ENCODE data around the gene RSPH1. TPM values are rescaled to one million over a fixed set of nuclear protein-coding genes. Genes with fewer than 3 reads are reported as not detected.

Gene RSPH1
- total RNA-seq, 2 donors from 2014 or later, result not detected

GRCh38 chr21:42490720-42491119 lies 5.3 kb downstream of the RSPH1 start:
- TF ChIP-seq CTCF (IDR thresholded peaks at IDR 0.05), result no peak
- no peak overlapping the region for H3K27ac ChIP-seq
- no peaks in the 10 kb centered on the region for H3K36me3 ChIP-seq
- peaks cover 0 to 4% of the 10 kb centered on the region in 2 donors for H3K4me1 ChIP-seq
- H3K9me3 ChIP-seq, result no peaks in the 10 kb centered on the region
- no peak for DNase-seq (ENCODE audit: low spot score)
- no peaks in the 10 kb centered on the region for H3K27me3 ChIP-seq
- no peak overlapping the region for H3K4me3 ChIP-seq

GRCh38 chr21:42489991-42490390 lies 6.0 kb downstream of the RSPH1 start:
- Histone ChIP-seq H3K27ac (no peak overlapping the region), H3K36me3 (no peaks in the 10 kb centered on the region), H3K27me3 (no peaks in the 10 kb centered on the region), H3K9me3 (no peaks in the 10 kb centered on the region), H3K4me3 (no peak overlapping the region), H3K4me1 (no peaks in the 10 kb centered on the region)
- no peak for TF ChIP-seq CTCF (IDR thresholded peaks at IDR 0.05)
- peak; percentile 50 for DNase-seq (ENCODE audit: low spot score)

- no peak overlapping the region for H3K4me3 ChIP-seq
- H3K4me1 ChIP-seq, result no peaks in the 10 kb centered on the region
- no peaks in the 10 kb centered on the region for H3K27me3 ChIP-seq
- TF ChIP-seq CTCF (IDR thresholded peaks at IDR 0.05), result no peak
- no peak overlapping the region for H3K27ac ChIP-seq
- no peaks in the 10 kb centered on the region for H3K9me3 ChIP-seq
- H3K36me3 ChIP-seq, result no peaks in the 10 kb centered on the region
- DNase-seq (ENCODE audit: low spot score), result peak; percentile 28
These were observed 6.9 kb downstream of the RSPH1 start for GRCh38 chr21:42489006-42489563.

GRCh38 chr21:42486531-42486930 lies 9.5 kb downstream of the RSPH1 start:
- Histone ChIP-seq H3K27me3 (no peaks in the 10 kb centered on the region), H3K4me3 (no peak overlapping the region), H3K36me3 (no peaks in the 10 kb centered on the region), H3K9me3 (no peaks in the 10 kb centered on the region), H3K4me1 (no peaks in the 10 kb centered on the region), H3K27ac (no peak overlapping the region)
- no peak for TF ChIP-seq CTCF (IDR thresholded peaks at IDR 0.05)
- DNase-seq (ENCODE audit: low spot score), result no peak

- DNase-seq (ENCODE audit: low spot score), result no peak
- Histone ChIP-seq H3K27ac (no peak overlapping the region), H3K4me1 (no peaks in the 10 kb centered on the region), H3K9me3 (no peaks in the 10 kb centered on the region), H3K27me3 (no peaks in the 10 kb centered on the region), H3K36me3 (no peaks in the 10 kb centered on the region), H3K4me3 (no peak overlapping the region)
- TF ChIP-seq CTCF (IDR thresholded peaks at IDR 0.05), result no peak
These were observed 10.0 kb downstream of the RSPH1 start for GRCh38 chr21:42486072-42486471.

- Histone ChIP-seq H3K9me3 (no peaks in the 10 kb centered on the region), H3K27ac (no peak overlapping the region), H3K27me3 (no peaks in the 10 kb centered on the region), H3K4me3 (no peak overlapping the region), H3K4me1 (no peaks in the 10 kb centered on the region), H3K36me3 (no peaks in the 10 kb centered on the region)
- TF ChIP-seq CTCF (IDR thresholded peaks at IDR 0.05), result no peak
- DNase-seq (ENCODE audit: low spot score), result no peak
These were observed 11.1 kb downstream of the RSPH1 start for GRCh38 chr21:42484966-42485365.
